H1 (cell line): ENCODE data around the gene PLA2G15. TPM values are rescaled to one million over a fixed set of nuclear protein-coding genes. Genes with fewer than 3 reads are reported as not detected.

ENCODE experiments used
- CTCF ChIA-PET: fragments of 300-600 bp; sonication (Branson Sonifier 250); formaldehyde crosslinking; loops from one replicate; lab custom pipeline; 2021; ENCODE audit not compliant: partially characterized antibody; lab: Charles Lee
- POLR2A ChIA-PET: fragments of 300-600 bp; sonication (Branson Sonifier 250); formaldehyde crosslinking; loops from one replicate; lab custom pipeline; 2021; ENCODE audit warnings: inconsistent platforms; ENCODE audit not compliant: partially characterized antibody; lab: Charles Lee
- DNase-seq, 2 experiments: peaks; one replicate each; pipeline versions ENCODE4 v3.0.0 to v3.0.0-alpha.2; 2010 to 2022; ENCODE audit warnings: low spot score in 2 of 2, low read depth in 1 of 2, mixed read lengths in 1 of 2
- FAIRE-seq: peaks from 2 replicates; lab custom pipeline; 2011; peaks lifted over from hg19 to GRCh38; lab: Jason Lieb, UNC
- H2AFZ ChIP-seq: 2 replicates; pipeline ENCODE4 v1.8.1; 2012; ENCODE audit warnings: low read length, inconsistent platforms
- H2AK5ac ChIP-seq: 2 replicates; pipeline ENCODE4 v1.6.1; 2013; ENCODE audit warnings: low read depth, low read length
- H2BK120ac ChIP-seq: replicated peaks from 2 replicates; pipeline ENCODE3; 2013; ENCODE audit warnings: low read depth, low read length, inconsistent platforms
- H2BK12ac ChIP-seq: 2 replicates; pipeline ENCODE4 v1.6.1; 2013; ENCODE audit warnings: low read depth, low read length
- H2BK15ac ChIP-seq: 2 replicates; pipeline ENCODE4 v1.6.1; 2013; ENCODE audit warnings: low read length
- H2BK20ac ChIP-seq: 2 replicates; pipeline ENCODE4 v1.6.1; 2013; ENCODE audit warnings: low read length
- H2BK5ac ChIP-seq: 2 replicates; pipeline ENCODE4 v1.6.1; 2013; ENCODE audit warnings: low read depth, low read length
- H3K14ac ChIP-seq: 2 replicates; pipeline ENCODE4 v1.6.1; 2013; ENCODE audit warnings: inconsistent platforms; ENCODE audit not compliant: insufficient read length
- H3K18ac ChIP-seq: 2 replicates; pipeline ENCODE4 v1.6.1; 2013; ENCODE audit warnings: low read length; ENCODE audit errors: extremely low read depth
- H3K23ac ChIP-seq: 2 replicates; pipeline ENCODE4 v1.6.1; 2013; ENCODE audit warnings: inconsistent platforms; ENCODE audit not compliant: insufficient read length
- H3K23me2 ChIP-seq: 2 replicates; pipeline ENCODE4 v1.6.1; 2013; ENCODE audit warnings: low read depth, low read length
- H3K27ac ChIP-seq: 2 replicates; pipeline ENCODE4 v1.6.1; 2011; ENCODE audit warnings: low read depth, low read length, inconsistent platforms
- H3K27me3 ChIP-seq, 4 experiments: replicated peaks in 1 of 4; 1 replicate in 1 of 4; 2 replicates in 3 of 4; pipeline versions ENCODE4 v1.6.1 to v1.8.1; 2011 to 2013; ENCODE audit warnings: low read length in 3 of 4, mild to moderate bottlenecking in 3 of 4, inconsistent platforms in 2 of 4, mixed read lengths in 2 of 4, moderate library complexity in 1 of 4; ENCODE audit not compliant: control insufficient read depth in 3 of 4, insufficient read depth in 3 of 4; ENCODE audit errors: extremely low read depth in 1 of 4
- H3K36me3 ChIP-seq, 4 experiments: 2 replicates each; pipeline versions ENCODE4 v1.6.1 to v1.8.1; 2011 to 2013; ENCODE audit warnings: mild to moderate bottlenecking in 4 of 4, low read length in 3 of 4, moderate library complexity in 2 of 4, control low read depth in 1 of 4, inconsistent platforms in 1 of 4; ENCODE audit not compliant: insufficient read depth in 4 of 4, control insufficient read depth in 2 of 4
- H3K4ac ChIP-seq: replicated peaks from 2 replicates; pipeline ENCODE3; 2013; ENCODE audit warnings: low read length, low read depth, mixed read lengths, inconsistent platforms; ENCODE audit not compliant: insufficient read length
- H3K4me1 ChIP-seq, 4 experiments: replicated peaks in 1 of 4; 1 replicate in 1 of 4; 2 replicates in 3 of 4; pipeline versions ENCODE4 v1.6.1 to v1.8.1; 2011 to 2013; ENCODE audit warnings: low read length in 3 of 4, inconsistent platforms in 2 of 4, mixed read lengths in 1 of 4; ENCODE audit not compliant: insufficient read depth in 4 of 4, control insufficient read depth in 3 of 4
- H3K4me2 ChIP-seq, 2 experiments: 2 replicates each; pipeline versions ENCODE4 v1.6.1 to v1.8.1; 2011 to 2013; ENCODE audit warnings: low read depth in 2 of 2, low read length in 2 of 2, control low read depth in 1 of 2, inconsistent platforms in 1 of 2, mild to moderate bottlenecking in 1 of 2; ENCODE audit not compliant: insufficient read depth in 1 of 2
- H3K4me3 ChIP-seq, 4 experiments: fragments of 200-600, 300-600 bp in 1 of 4; sonication (generic), shearing (Covaris generic), sonication (Bioruptor Twin) in 1 of 4; 2 replicates each; pipeline versions ENCODE4 v1.5.1 to v1.8.1; 2011 to 2016; ENCODE audit warnings: low read length in 4 of 4, low read depth in 3 of 4, control low read depth in 2 of 4, inconsistent platforms in 2 of 4, mild to moderate bottlenecking in 2 of 4, mixed read lengths in 1 of 4, moderate library complexity in 1 of 4; ENCODE audit not compliant: insufficient read depth in 2 of 4; ENCODE audit errors: extremely low read depth in 1 of 4
- H3K56ac ChIP-seq: replicated peaks from 2 replicates; pipeline ENCODE3; 2013; ENCODE audit warnings: low read depth, mild to moderate bottlenecking, mixed read lengths, low read length, inconsistent platforms; ENCODE audit not compliant: insufficient read length
- H3K79me1 ChIP-seq: 2 replicates; pipeline ENCODE4 v1.6.1; 2013; ENCODE audit warnings: low read depth, low read length, control low read depth
- H3K79me2 ChIP-seq, 2 experiments: 2 replicates each; pipeline versions ENCODE4 v1.6.1 to v1.8.1; 2012 to 2013; ENCODE audit warnings: low read length in 2 of 2, mild to moderate bottlenecking in 2 of 2, inconsistent platforms in 1 of 2; ENCODE audit not compliant: insufficient read depth in 2 of 2, control insufficient read depth in 1 of 2
- H3K9ac ChIP-seq, 4 experiments: replicated peaks in 1 of 4; 1 replicate in 1 of 4; 2 replicates in 3 of 4; pipeline versions ENCODE4 v1.6.1 to v1.8.1; 2011 to 2013; ENCODE audit warnings: low read depth in 3 of 4, low read length in 3 of 4, control low read depth in 2 of 4, mild to moderate bottlenecking in 2 of 4, moderate library complexity in 2 of 4, inconsistent platforms in 1 of 4; ENCODE audit errors: extremely low read depth in 1 of 4
- H3K9me3 ChIP-seq, 2 experiments: 2 replicates each; pipeline versions ENCODE4 v1.6.1 to v1.8.1; 2012 to 2013; ENCODE audit warnings: mild to moderate bottlenecking in 2 of 2, moderate library complexity in 2 of 2, control low read depth in 1 of 2, inconsistent platforms in 1 of 2, low read depth in 1 of 2, low read length in 1 of 2, mixed read lengths in 1 of 2; ENCODE audit not compliant: insufficient read depth in 2 of 2
- H4K20me1 ChIP-seq, 2 experiments: replicated peaks in 1 of 2; 2 replicates each; pipeline versions ENCODE3 to v1.8.1; 2011 to 2013; ENCODE audit warnings: inconsistent platforms in 2 of 2, low read length in 2 of 2, mild to moderate bottlenecking in 1 of 2; ENCODE audit not compliant: insufficient read depth in 2 of 2, control insufficient read depth in 1 of 2
- H4K5ac ChIP-seq: 2 replicates; pipeline ENCODE4 v1.6.1; 2013; ENCODE audit warnings: low read length, low read depth, mixed read lengths, inconsistent platforms; ENCODE audit not compliant: insufficient read length
- H4K8ac ChIP-seq: 2 replicates; pipeline ENCODE4 v1.8.0; 2013; ENCODE audit warnings: mild to moderate bottlenecking, moderate library complexity, low read length, inconsistent platforms; ENCODE audit not compliant: insufficient read depth; ENCODE audit errors: extremely low read depth
- H4K91ac ChIP-seq: replicated peaks from 2 replicates; pipeline ENCODE3; 2013; ENCODE audit warnings: low read length, mixed read lengths, inconsistent platforms; ENCODE audit not compliant: insufficient read length
- CHD1 ChIP-seq: IDR thresholded peaks from 2 replicates; pipeline ENCODE4 v1.6.1; 2012; ENCODE audit warnings: low read depth, low read length, improper control_type of control experiment
- EZH2 ChIP-seq: fragments of 200-600 bp; sonication (generic); IDR thresholded peaks from 2 replicates; pipeline ENCODE4 v1.7.1; 2012; ENCODE audit warnings: low read depth, mild to moderate bottlenecking, moderate library complexity, low read length, inconsistent platforms; ENCODE audit not compliant: severe bottlenecking
- GABPA ChIP-seq: IDR thresholded peaks from 2 replicates; pipeline ENCODE4 v1.6.1; 2011; ENCODE audit warnings: mild to moderate bottlenecking, low read length, moderate library complexity, borderline replicate concordance; ENCODE audit not compliant: insufficient read depth
- HDAC6 ChIP-seq: IDR thresholded peaks from one replicate; pipeline ENCODE4 v1.7.1; 2012; ENCODE audit warnings: low read depth, mild to moderate bottlenecking, inconsistent platforms, low read length, moderate library complexity
- PHF8 ChIP-seq: fragments of 200-600 bp; sonication (generic); conservative IDR thresholded peaks from 2 replicates; pipeline ENCODE4 v1.7.1; 2012; ENCODE audit warnings: low read depth, mild to moderate bottlenecking, inconsistent platforms, low read length, moderate library complexity
- POU5F1 ChIP-seq: IDR thresholded peaks from 2 replicates; pipeline ENCODE4 v1.6.1; 2011; ENCODE audit warnings: low read depth, mild to moderate bottlenecking, low read length, moderate library complexity
- RAD21 ChIP-seq, 2 experiments: IDR thresholded peaks in 1 of 2; conservative IDR thresholded peaks in 1 of 2; 2 replicates each; pipeline ENCODE4 v1.6.1; 2011; ENCODE audit warnings: low read depth in 2 of 2, low read length in 2 of 2, improper control_type of control experiment in 1 of 2, inconsistent platforms in 1 of 2, mild to moderate bottlenecking in 1 of 2, moderate library complexity in 1 of 2
- RBBP5 ChIP-seq: IDR thresholded peaks from 2 replicates; pipeline ENCODE4 v1.7.1; 2012; ENCODE audit warnings: low read depth, mild to moderate bottlenecking, inconsistent platforms, low read length, moderate library complexity, borderline replicate concordance
- RFX5 ChIP-seq: IDR thresholded peaks from 2 replicates; pipeline ENCODE4 v1.6.1; 2011; ENCODE audit warnings: low read depth, low read length, improper control_type of control experiment, borderline replicate concordance
- RXRA ChIP-seq: IDR thresholded peaks from 2 replicates; pipeline ENCODE4 v1.6.1; 2011; ENCODE audit warnings: low read depth, mild to moderate bottlenecking, low read length, moderate library complexity; ENCODE audit not compliant: insufficient read depth
- SAP30 ChIP-seq: fragments of 300-600 bp; sonication (generic); IDR thresholded peaks from 2 replicates; pipeline ENCODE4 v1.7.1; 2012; ENCODE audit warnings: low read length, moderate library complexity, mild to moderate bottlenecking, inconsistent platforms; ENCODE audit not compliant: insufficient read depth, insufficient replicate concordance
- SP1 ChIP-seq: IDR thresholded peaks from 2 replicates; pipeline ENCODE4 v1.6.1; 2011; ENCODE audit warnings: low read depth, low read length
- SUZ12 ChIP-seq: fragments of 200-600 bp; sonication (generic); IDR thresholded peaks from 2 replicates; pipeline ENCODE4 v1.6.1; 2012; ENCODE audit warnings: mild to moderate bottlenecking, inconsistent platforms, low read length, moderate library complexity, mixed read lengths
- YY1 ChIP-seq: IDR thresholded peaks from 2 replicates; pipeline ENCODE4 v1.6.1; 2011; ENCODE audit warnings: low read depth, mild to moderate bottlenecking, low read length
- WGBS, 2 experiments: shearing (Covaris generic) in 1 of 2; methylation state at CpG; one replicate each; pipeline versions ENCODE4 v1.1.6 to v1.1.7; 2013 to 2015; ENCODE audit warnings: low lambda C conversion rate in 2 of 2, mixed read lengths in 2 of 2, inconsistent platforms in 1 of 2, low coverage in 1 of 2, missing lambda C conversion rate in 1 of 2; ENCODE audit not compliant: insufficient replicate concordance in 2 of 2, insufficient coverage in 1 of 2, insufficient read length in 1 of 2; ENCODE audit errors: extremely low coverage in 1 of 2, missing lambda C conversion rate in 1 of 2; 5-methylcytosine and 5-hydroxymethylcytosine counted together
- polyA plus RNA-seq, 7 experiments: library from polyadenylated mRNA; depleted of rRNA in 3 of 7; stranded (reverse) in 5 of 7; unstranded in 2 of 7; fragments of >200 nt in 5 of 7; fragments of 200-250 nt in 2 of 7; gene quantifications; 1 replicate in 5 of 7; 2 replicates in 1 of 7; 4 replicates in 1 of 7; pipeline versions ENCODE4 v1.2.1 to v1.2.3, GENCODE V29; 2011 to 2013; ENCODE audit warnings: missing spikeins in 2 of 7, mixed read lengths in 2 of 7
- total RNA-seq: library from RNA; stranded (reverse); fragmentation: NEBNext Ultra II Directional; extraction: Animal tissue kit (Norgen Biotek cat#: 25700); gene quantifications from 2 replicates; pipeline ENCODE4 v1.2.1, GENCODE V29; 2021

PLA2G15 gene
- total and polyA plus RNA-seq, 2 of the 8 experiments (the other 6 are each of a cell fraction or from before 2014, with no cell fraction given), result 11.2 to 12.0 TPM

DNA sequence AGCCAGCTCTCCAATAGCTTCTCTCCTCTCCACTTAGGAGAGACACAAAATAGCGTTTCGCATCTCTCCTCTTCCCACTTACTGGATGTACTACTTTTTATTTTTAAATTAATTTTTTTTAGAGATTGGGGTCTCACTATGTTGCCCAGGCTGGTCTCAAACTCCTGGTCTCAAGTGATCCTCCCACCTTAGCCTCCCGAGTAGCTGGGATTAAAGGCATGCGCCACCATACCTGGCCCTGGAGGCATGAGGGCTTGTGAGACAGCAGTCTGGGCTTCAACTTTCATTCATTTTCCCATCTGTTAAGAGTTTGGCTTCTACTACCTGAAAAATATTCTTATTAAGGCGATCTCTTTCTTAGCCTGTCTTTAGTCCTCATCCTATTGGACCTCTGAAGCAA lies 47.3 kb downstream of the PLA2G15 start:
- H4K5ac ChIP-seq, result no peak overlapping the region
- 94% methylated on average over 5 of the region's 5 CpGs; no CpG with 5 or more reads in 1 of the 2 experiments for WGBS, 2 experiments
- H2BK120ac ChIP-seq, result no peak overlapping the region
- H3K79me1 ChIP-seq, result no peaks in the 10 kb centered on the region
- no peaks in the 10 kb centered on the region for H3K79me2 ChIP-seq
- H3K9ac ChIP-seq, result no peak overlapping the region
- no peak overlapping the region for H2BK5ac ChIP-seq
- H3K18ac ChIP-seq, result no peak overlapping the region
- H3K23ac ChIP-seq, result no peak overlapping the region
- no peak overlapping the region for H2BK12ac ChIP-seq
- no peak for DNase-seq
- H2BK15ac ChIP-seq, result no peak overlapping the region
- H3K23me2 ChIP-seq, result no peaks in the 10 kb centered on the region; the same call in 1 of the 2 replicates
- H3K27ac ChIP-seq, result no peak overlapping the region
- no peak overlapping the region for H4K8ac ChIP-seq
- H3K4ac ChIP-seq, result no peak overlapping the region
- H3K4me2 ChIP-seq, result no peak overlapping the region
- FAIRE-seq, result no peak
- no peak overlapping the region for H2AK5ac ChIP-seq
- no peak overlapping the region for H3K4me3 ChIP-seq
- no peak overlapping the region for H4K91ac ChIP-seq
- H3K4me1 ChIP-seq, result no peaks in the 10 kb centered on the region
- H3K56ac ChIP-seq, result no peak overlapping the region
- ChIA-PET CTCF (interaction anchor here (20.4 kb wide), 1 partner anchor 31 kb away, joined by 233 read pairs; the partner anchor contains the start of gene SLC7A6), POLR2A (interaction anchor here (1.1 kb wide), 1 partner anchor 28 kb away, joined by 4 read pairs; the partner anchor contains the start of gene SLC7A6)
- H3K36me3 ChIP-seq, result peaks cover 0 to 20% (median 9%) of the 10 kb centered on the region in 4 experiments; a peak in 5 of 8 replicates
- H2BK20ac ChIP-seq, result no peak overlapping the region
- peaks cover 4 to 5% of the 10 kb centered on the region in 2 experiments for H4K20me1 ChIP-seq
- no peaks in the 10 kb centered on the region for H3K9me3 ChIP-seq
- H2AFZ ChIP-seq, result no peak overlapping the region
- no peaks in the 10 kb centered on the region for H3K27me3 ChIP-seq
- H3K14ac ChIP-seq, result no peak overlapping the region
- TF ChIP-seq POU5F1, result no peak
- TF ChIP-seq RAD21 (IDR thresholded peaks at IDR 0.05 in 1 of 2, conservative IDR thresholded peaks at IDR 0.05 in 1 of 2; ENCODE audit: low read depth in 2 of 2, low read length in 2 of 2), result no peak
- no peak for TF ChIP-seq EZH2
- no peak for TF ChIP-seq SUZ12
- no peak for TF ChIP-seq SAP30
- no peak for TF ChIP-seq RXRA
- TF ChIP-seq PHF8, result no peak
- TF ChIP-seq SP1, result no peak
- TF ChIP-seq RBBP5, result no peak
- no peak for TF ChIP-seq YY1
- TF ChIP-seq RFX5, result no peak
- TF ChIP-seq GABPA, result no peak
- TF ChIP-seq HDAC6, result no peak
- no peak for TF ChIP-seq CHD1
